ENCODE measurements around the gene NWD2. TPM values are rescaled to one million over a fixed set of nuclear protein-coding genes. Genes with fewer than 3 reads are reported as not detected.

Gene NWD2
- polyA plus RNA-seq, 3 donors from 2014 or later: not detected

DNA sequence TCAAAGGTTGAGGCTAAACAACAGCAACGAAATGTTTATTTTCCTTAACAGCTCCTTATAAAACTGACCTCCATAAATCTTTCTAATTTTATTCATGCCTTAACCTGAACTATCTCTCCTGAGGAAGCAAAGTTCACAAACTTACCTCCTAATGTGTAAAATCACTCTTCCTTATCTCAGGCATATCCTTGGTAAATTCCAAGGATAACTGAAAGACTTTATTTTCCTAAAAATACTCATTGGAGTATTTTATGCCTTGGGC is 197.4 kb downstream of the NWD2 start:
- H3K27ac Mint-ChIP-seq: no peak overlapping the region
- peaks cover 2 to 3% (median 2%) of the 10 kb centered on the region in 3 donors for H3K27me3 Mint-ChIP-seq (ENCODE audit: low read depth in 3 of 3)
- no peaks in the 10 kb centered on the region for H3K4me1 Mint-ChIP-seq
- H3K9me3 Mint-ChIP-seq: peaks cover 0 to under 1% (median 0%) of the 10 kb centered on the region in 6 donors
- no peaks in the 10 kb centered on the region for H3K36me3 Mint-ChIP-seq
- no peak for DNase-seq
- no peak overlapping the region for H3K4me3 Mint-ChIP-seq

DNA sequence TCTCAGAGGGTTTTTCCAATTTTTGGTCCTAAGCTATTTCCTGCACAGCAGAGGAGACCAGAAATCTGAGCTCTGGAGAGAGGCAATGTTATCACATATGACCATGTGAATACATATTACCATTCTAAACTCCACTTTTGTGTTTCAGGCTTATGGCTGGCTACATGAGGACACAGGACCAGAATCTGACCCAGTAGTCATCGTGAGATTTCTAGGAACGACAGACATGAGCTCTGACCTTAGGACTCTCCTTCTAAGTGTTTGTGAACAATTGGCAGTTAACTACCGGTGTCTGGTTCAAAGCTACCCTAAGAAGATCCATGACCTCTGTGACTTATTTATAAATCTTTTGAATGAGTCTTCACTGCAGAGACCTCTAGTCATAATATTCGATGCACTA is 198.6 kb downstream of the NWD2 start:
- Mint-ChIP-seq H3K27me3 (ENCODE audit: low read depth in 3 of 3) (peaks cover 2 to 4% (median 3%) of the 10 kb centered on the region in 3 donors), H3K9me3 (peaks cover 0 to 5% (median 0%) of the 10 kb centered on the region in 6 donors), H3K36me3 (no peaks in the 10 kb centered on the region), H3K4me3 (no peak overlapping the region), H3K27ac (no peak overlapping the region), H3K4me1 (no peaks in the 10 kb centered on the region)
- no peak for DNase-seq

DNA sequence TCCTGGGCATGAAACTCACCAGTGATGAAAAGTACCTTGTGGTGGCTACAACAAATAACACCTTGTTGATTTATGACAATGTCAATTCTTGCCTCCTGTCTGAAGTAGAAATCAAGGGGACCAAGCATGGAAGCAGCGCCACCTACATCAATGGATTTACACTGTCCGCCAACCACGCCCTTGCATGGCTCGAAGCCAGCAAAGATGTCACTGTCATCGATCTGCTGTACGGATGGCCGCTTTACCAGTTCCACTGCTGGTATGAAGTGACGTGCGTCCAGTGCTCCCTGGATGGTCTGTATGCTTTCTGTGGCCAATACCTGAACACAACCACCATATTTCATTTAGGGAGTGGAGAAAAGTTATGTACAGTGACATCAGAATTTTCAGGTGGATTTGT is 200.5 kb downstream of the NWD2 start:
- H3K27ac Mint-ChIP-seq: no peak overlapping the region

DNA sequence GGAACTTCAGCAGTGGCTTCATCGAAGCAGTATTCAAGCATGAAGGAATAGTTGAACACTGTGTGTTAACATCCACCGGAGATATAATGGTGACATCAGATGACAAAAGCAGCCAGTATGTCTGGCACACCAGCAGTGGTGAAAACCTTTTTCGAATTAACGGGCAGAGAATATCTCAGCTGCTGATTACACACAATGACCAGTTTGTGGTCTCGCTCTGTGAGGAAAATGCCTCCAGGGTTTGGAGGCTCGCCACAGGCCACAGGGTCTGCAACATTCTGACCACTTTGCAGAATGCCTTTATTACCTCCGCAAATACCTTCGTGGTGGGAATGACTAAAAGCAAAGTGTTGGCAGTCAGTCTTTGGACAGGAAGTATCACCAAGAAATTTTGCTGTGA is 201.5 kb downstream of the NWD2 start:
- Mint-ChIP-seq H3K4me3 (no peak overlapping the region), H3K36me3 (no peaks in the 10 kb centered on the region), H3K4me1 (no peaks in the 10 kb centered on the region), H3K27ac (no peak overlapping the region), H3K27me3 (ENCODE audit: low read depth in 3 of 3) (peaks cover 2 to 3% (median 3%) of the 10 kb centered on the region in 3 donors), H3K9me3 (peaks cover 0 to 8% (median 0%) of the 10 kb centered on the region in 6 donors)
- no peak for DNase-seq

More for the DNA sequence above, 200.5 kb downstream of the NWD2 start:
- Mint-ChIP-seq H3K4me1 (no peaks in the 10 kb centered on the region), H3K36me3 (no peaks in the 10 kb centered on the region), H3K9me3 (peaks cover 0 to 5% (median 0%) of the 10 kb centered on the region in 6 donors), H3K4me3 (no peak overlapping the region), H3K27me3 (ENCODE audit: low read depth in 3 of 3) (peaks cover 2 to 3% (median 3%) of the 10 kb centered on the region in 3 donors)
- DNase-seq: no peak

DNA sequence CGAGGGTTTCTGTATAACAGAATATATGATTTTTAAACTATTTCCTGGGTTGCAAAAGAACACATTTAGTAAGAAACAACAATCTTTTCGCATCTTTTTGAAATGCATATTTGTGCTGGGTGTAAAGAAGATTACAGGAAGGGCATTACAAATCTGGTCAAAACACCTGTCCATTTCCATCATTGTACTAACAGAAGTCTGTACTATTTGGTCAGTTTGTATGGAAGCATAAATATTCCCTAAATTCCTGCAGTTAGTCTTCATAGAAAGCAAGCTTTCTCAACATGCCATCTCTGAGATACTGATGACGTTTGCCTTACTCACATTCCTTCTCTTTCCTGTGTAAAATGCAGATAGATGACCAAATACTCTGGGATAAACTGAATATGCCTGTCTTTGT is 203.3 kb downstream of the NWD2 start:
- Mint-ChIP-seq H3K4me1 (peaks cover 3% of the 10 kb centered on the region in 2 donors), H3K27ac (no peak overlapping the region), H3K27me3 (ENCODE audit: low read depth in 3 of 3) (peaks cover 2 to 9% (median 3%) of the 10 kb centered on the region in 3 donors), H3K9me3 (peaks cover 0 to 11% (median 0%) of the 10 kb centered on the region in 6 donors), H3K4me3 (no peak overlapping the region), H3K36me3 (no peaks in the 10 kb centered on the region)
- DNase-seq: no peak

DNA sequence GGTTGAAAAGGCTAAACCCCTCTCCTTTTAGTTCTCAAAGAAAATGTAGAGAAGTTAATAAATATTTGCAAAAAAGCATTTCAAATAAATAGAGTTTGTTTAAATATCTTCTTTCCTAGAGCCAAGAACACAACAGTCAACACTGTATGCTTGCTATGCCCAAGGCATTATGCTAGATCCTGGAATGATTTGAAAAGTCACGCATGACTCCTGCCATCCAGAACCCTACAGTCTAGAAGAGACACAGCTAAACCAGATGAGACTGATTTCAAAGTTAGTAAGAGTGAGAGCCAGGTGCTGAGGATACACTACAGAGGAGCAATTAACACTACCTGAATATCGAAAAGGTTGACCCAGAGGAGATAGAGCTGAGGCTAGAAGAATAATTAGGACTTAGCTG is 205.8 kb downstream of the NWD2 start:
- Mint-ChIP-seq H3K9me3 (peaks cover 0 to 11% (median 0%) of the 10 kb centered on the region in 6 donors), H3K4me1 (peaks cover 11 to 19% of the 10 kb centered on the region in 2 donors), H3K27me3 (ENCODE audit: low read depth in 3 of 3) (peaks cover 2 to 17% (median 15%) of the 10 kb centered on the region in 3 donors), H3K4me3 (no peak overlapping the region), H3K36me3 (no peaks in the 10 kb centered on the region), H3K27ac (no peak overlapping the region)
- DNase-seq: no peak

DNA sequence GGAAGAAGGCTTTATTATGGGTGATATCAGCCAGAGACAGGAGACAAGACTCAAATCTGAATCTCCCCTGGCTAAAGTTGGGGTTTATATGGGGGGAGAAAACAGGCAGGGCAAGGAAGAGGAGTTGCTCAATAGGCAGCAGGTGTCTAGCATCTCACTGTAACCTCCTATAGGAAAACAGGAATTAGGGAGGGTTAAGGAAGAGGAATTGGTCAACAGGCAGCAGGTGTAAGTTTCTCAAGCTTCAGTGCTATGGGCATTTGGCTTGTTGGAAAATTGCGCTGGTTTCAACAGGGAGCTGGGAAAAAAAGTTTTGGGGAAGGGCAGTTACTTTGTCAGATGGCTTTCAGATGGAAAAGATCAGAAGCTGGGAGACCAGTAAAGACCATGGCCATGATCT is 206.4 kb downstream of the NWD2 start:
- H3K27me3 Mint-ChIP-seq (ENCODE audit: low read depth in 3 of 3): peaks cover 2 to 23% (median 15%) of the 10 kb centered on the region in 3 donors
- H3K9me3 Mint-ChIP-seq: peaks cover 0 to 11% (median 0%) of the 10 kb centered on the region in 6 donors
- H3K4me3 Mint-ChIP-seq: no peak overlapping the region
- no peak for DNase-seq
- H3K36me3 Mint-ChIP-seq: no peaks in the 10 kb centered on the region
- H3K27ac Mint-ChIP-seq: no peak overlapping the region
- peaks cover 11 to 19% of the 10 kb centered on the region in 2 donors for H3K4me1 Mint-ChIP-seq

DNA sequence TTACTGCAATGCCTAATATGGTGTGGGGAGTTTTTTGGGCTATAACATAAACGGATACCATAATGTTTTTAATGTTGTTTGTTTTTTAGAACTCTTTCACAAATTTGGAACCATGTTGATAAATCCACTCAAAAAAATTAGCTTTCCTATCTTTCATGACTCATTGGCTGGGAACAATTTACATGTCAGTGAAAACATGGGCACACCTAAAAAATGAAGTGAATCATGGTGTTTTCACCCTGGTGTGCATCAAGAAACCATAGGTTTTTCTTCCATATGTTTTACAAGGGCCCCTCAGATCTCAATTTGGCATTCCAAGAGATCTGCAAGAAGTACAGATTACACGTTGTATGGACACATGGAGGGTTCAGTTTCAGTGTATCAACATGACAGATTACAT is 207.1 kb downstream of the NWD2 start:
- Mint-ChIP-seq H3K27ac (no peak overlapping the region), H3K4me1 (peaks cover 11 to 19% of the 10 kb centered on the region in 2 donors), H3K4me3 (no peak overlapping the region), H3K27me3 (ENCODE audit: low read depth in 3 of 3) (peaks cover 2 to 24% (median 15%) of the 10 kb centered on the region in 3 donors), H3K36me3 (no peaks in the 10 kb centered on the region), H3K9me3 (peaks cover 0 to 11% (median 0%) of the 10 kb centered on the region in 6 donors)
- no peak for DNase-seq

DNA sequence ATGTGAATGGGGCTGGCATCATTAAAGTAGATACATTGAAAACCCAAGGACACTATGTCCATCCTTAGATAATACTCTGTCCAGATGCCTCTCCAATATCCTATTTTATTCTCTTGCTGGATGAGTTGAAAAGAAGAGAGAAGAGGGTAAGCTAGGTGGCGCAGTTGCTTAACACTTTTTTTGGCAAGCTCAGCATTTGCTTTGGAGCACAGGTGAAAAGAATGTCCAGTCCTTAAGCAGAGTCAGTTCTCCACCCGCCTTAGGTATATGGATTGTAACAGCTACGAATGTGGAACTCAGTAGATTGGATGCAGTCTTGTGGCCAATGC is 208.4 kb downstream of the NWD2 start:
- Mint-ChIP-seq H3K27ac (no peak overlapping the region), H3K4me1 (peaks cover 11 to 19% of the 10 kb centered on the region in 2 donors), H3K36me3 (no peaks in the 10 kb centered on the region), H3K27me3 (ENCODE audit: low read depth in 3 of 3) (peaks cover 2 to 23% (median 15%) of the 10 kb centered on the region in 3 donors), H3K9me3 (peaks cover 0 to 6% (median 0%) of the 10 kb centered on the region in 6 donors), H3K4me3 (peak overlapping the region; percentile 34 to 67 (median 62))
- no peak for DNase-seq

DNA sequence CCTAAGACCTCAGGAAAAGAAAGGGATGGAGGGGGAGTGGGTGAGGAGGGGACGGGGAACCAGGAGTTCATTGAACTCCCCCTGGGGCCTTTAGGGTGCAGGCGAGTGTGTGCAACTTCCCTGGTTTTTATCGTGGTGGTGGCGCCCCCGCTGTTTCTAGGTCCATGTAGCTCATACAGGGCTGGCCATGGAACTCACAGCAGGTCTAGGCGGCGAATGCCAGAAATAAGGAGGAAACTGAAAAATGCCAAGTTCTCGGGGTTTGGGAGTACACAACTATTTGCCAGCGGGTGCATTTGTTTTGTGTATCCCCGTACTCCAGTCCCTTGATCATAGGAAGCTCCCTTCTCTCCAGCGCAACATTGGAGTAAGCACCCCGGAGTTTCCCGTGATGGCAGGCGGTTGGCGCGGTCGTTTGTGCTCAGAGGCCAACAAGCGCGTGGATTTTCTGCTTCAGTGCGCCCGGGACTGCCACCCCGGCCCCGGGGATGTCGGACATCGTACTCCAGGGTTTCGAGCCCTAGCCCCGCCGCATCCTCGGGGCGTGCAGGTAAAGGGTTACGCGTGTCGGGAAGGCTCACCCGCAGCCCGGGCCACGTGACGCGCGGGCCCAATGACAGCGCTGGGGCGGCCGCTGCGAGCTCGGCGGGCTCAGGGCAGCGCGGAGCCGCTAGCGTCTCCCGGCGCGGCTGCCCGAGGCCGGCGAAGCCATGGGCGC is 208.9 kb downstream of the NWD2 start:
- peak in 2 of 3 donors; percentile 0 to 3 for DNase-seq
- H3K9me3 Mint-ChIP-seq: peaks cover 0 to 6% (median 0%) of the 10 kb centered on the region in 6 donors
- peaks cover 2 to 23% (median 12%) of the 10 kb centered on the region in 3 donors for H3K27me3 Mint-ChIP-seq (ENCODE audit: low read depth in 3 of 3)
- H3K4me3 Mint-ChIP-seq: peak overlapping the region; percentile 34 to 67 (median 62)
- H3K27ac Mint-ChIP-seq: no peak overlapping the region
- no peaks in the 10 kb centered on the region for H3K36me3 Mint-ChIP-seq
- peaks cover 11 to 19% of the 10 kb centered on the region in 2 donors for H3K4me1 Mint-ChIP-seq

DNA sequence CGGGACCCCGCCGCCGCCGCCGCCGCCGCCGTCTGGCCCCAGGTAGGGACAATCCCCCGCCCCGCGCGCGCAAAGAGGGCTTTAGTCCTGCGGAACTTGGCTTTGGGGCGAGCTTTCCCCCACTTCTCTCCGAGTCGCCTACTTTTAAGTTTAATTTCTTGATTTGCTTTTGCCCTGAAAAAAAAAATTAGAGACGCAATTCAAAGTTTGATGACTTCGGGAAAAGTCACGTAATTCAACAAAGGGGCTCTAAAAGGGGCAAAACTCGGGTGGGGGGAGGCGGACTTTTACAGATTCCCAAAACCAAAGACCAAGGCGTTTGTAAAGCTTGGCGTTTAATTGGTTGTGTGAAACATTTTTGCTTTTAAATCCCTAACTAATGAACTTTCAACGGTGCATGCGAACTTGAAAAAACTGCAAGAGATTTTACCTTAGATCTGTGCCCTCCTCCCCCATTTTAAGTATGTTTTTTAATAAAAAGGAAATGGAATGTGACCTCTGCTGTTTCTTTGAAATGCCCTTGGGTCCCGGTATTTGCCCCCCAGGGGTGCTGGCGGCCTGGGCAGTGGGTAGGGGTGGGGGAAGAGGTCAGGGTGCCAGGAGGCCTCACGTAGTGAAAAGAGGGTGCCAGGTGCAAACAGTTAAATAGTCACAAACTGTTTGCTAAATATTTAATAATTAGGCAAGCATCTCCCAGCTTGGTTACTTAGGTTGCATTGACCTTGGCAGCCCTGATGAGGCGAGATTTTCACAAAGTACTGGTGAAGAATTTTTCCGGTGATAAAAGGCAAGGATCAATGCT is 209.7 kb downstream of the NWD2 start:
- peaks cover 0 to 6% (median 0%) of the 10 kb centered on the region in 6 donors for H3K9me3 Mint-ChIP-seq
- DNase-seq: no peak
- peaks cover 2 to 23% (median 12%) of the 10 kb centered on the region in 3 donors for H3K27me3 Mint-ChIP-seq (ENCODE audit: low read depth in 3 of 3)
- H3K4me1 Mint-ChIP-seq: peaks cover 11 to 19% of the 10 kb centered on the region in 2 donors
- H3K4me3 Mint-ChIP-seq: peak overlapping the region in 3 of 5 donors; percentile 5 to 28 (median 23)
- H3K27ac Mint-ChIP-seq: no peak overlapping the region
- no peaks in the 10 kb centered on the region for H3K36me3 Mint-ChIP-seq

DNA sequence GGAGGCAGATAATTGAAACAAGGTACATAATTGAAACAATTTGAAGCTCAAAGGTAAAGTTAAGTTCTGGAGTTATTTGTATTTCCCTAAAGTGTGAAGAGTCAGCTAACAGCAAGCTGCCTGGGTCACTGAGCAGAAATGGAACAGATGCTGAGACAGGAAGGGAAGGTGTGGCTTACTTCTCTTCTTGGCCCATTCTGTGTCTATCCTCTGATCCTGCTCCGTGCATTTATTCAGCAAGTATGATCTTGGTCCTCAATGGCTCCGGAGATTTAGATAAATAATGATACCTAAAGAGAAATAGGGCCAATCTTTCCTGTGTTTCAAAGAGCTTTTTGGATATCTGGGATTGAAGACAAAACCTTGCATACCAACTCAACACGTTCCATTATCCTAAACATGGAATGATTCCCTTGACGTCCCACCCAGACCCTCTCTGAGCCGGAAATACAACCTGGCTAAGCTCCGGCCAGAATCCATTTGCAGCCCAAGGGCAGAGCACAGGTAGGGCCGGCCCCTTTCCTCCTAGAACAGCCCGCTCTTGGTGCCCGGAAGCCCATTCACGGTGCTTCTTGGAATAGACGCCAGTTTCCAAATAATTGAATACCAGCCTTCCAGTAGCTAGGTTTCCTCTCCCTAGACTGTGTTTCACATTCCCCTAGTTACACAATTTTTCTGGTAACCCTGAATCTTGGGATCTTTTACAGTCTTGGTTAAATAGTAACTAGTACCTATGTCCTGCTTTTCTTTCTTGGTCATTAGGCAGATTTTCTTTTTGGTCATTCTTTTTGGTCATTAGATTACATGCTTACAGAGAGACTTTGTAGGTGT is 211.0 kb downstream of the NWD2 start:
- no peaks in the 10 kb centered on the region for H3K36me3 Mint-ChIP-seq
- H3K9me3 Mint-ChIP-seq: peaks cover 0 to 4% (median 0%) of the 10 kb centered on the region in 6 donors
- no peak overlapping the region for H3K27ac Mint-ChIP-seq
- H3K4me1 Mint-ChIP-seq: peaks cover 11 to 19% of the 10 kb centered on the region in 2 donors
- DNase-seq: no peak
- H3K4me3 Mint-ChIP-seq: no peak overlapping the region
- peaks cover 2 to 25% (median 12%) of the 10 kb centered on the region in 3 donors for H3K27me3 Mint-ChIP-seq (ENCODE audit: low read depth in 3 of 3)

DNA sequence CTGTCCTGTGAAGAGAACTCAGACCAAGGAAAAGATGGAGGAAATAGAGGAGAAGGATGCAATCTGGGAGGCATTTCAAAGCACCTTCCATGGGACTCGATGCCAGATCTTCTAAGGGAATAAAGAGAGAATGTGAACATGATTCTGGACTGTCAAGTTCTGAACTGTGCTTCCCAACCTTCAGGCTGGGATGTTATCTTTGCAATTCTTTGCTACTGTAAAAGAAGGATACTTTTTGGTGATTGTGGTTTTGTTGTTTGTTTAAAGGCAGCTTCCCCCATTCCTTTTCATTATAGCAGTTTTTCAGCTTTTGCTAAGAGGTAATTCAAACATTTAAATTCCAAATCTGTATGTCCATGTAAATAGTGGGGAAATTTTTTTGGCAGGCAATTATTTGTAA is 217.3 kb downstream of the NWD2 start:
- DNase-seq: no peak
- no peaks in the 10 kb centered on the region for H3K4me1 Mint-ChIP-seq
- peaks cover 0 to 7% (median 3%) of the 10 kb centered on the region in 3 donors for H3K27me3 Mint-ChIP-seq (ENCODE audit: low read depth in 3 of 3)
- no peak overlapping the region for H3K27ac Mint-ChIP-seq
- peaks cover 0 to 3% (median 0%) of the 10 kb centered on the region in 6 donors for H3K9me3 Mint-ChIP-seq
- H3K4me3 Mint-ChIP-seq: no peak overlapping the region
- no peaks in the 10 kb centered on the region for H3K36me3 Mint-ChIP-seq

Measured in immature natural killer cell (primary cell).